ENCODE measurements around the gene FMNL2.

DNA sequence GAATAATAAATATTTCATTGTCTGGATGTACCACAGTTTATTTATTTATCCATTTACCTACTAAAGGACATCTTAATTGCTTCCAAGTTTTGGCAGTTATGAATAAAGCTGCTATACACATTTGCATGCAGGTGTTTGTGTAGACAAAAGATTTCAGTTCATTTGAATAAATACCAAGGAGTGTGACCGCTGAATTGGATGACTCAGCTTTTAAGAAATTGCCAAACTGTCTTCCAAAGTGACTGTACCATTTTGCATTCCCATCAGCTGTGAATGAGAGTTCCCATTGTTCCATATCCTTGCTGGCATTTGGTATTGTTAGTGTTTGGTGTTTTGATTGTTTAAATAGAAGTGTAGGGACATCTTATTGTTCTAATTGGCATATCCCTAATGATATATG lies 36.2 kb upstream of the FMNL2 start:
- TF ChIP-seq, protein P1, sequence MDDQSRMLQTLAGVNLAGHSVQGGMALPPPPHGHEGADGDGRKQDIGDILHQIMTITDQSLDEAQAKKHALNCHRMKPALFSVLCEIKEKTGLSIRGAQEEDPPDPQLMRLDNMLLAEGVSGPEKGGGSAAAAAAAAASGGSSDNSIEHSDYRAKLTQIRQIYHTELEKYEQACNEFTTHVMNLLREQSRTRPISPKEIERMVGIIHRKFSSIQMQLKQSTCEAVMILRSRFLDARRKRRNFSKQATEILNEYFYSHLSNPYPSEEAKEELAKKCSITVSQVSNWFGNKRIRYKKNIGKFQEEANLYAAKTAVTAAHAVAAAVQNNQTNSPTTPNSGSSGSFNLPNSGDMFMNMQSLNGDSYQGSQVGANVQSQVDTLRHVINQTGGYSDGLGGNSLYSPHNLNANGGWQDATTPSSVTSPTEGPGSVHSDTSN (CRISPR knock-in tag; IDR thresholded peaks at IDR 0.05), result no peak
- TF ChIP-seq, protein P2, sequence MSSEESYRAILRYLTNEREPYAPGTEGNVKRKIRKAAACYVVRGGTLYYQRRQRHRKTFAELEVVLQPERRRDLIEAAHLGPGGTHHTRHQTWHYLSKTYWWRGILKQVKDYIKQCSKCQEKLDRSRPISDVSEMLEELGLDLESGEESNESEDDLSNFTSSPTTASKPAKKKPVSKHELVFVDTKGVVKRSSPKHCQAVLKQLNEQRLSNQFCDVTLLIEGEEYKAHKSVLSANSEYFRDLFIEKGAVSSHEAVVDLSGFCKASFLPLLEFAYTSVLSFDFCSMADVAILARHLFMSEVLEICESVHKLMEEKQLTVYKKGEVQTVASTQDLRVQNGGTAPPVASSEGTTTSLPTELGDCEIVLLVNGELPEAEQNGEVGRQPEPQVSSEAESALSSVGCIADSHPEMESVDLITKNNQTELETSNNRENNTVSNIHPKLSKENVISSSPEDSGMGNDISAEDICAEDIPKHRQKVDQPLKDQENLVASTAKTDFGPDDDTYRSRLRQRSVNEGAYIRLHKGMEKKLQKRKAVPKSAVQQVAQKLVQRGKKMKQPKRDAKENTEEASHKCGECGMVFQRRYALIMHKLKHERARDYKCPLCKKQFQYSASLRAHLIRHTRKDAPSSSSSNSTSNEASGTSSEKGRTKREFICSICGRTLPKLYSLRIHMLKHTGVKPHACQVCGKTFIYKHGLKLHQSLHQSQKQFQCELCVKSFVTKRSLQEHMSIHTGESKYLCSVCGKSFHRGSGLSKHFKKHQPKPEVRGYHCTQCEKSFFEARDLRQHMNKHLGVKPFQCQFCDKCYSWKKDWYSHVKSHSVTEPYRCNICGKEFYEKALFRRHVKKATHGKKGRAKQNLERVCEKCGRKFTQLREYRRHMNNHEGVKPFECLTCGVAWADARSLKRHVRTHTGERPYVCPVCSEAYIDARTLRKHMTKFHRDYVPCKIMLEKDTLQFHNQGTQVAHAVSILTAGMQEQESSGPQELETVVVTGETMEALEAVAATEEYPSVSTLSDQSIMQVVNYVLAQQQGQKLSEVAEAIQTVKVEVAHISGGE (tag by site-specific recombination; conservative IDR thresholded peaks at IDR 0.05; ENCODE audit: low read depth), result no peak
- TF ChIP-seq ZNF184 (tag by site-specific recombination; IDR thresholded peaks at IDR 0.05) (no peak), CTCF (tag by site-specific recombination; IDR thresholded peaks at IDR 0.05) (no peak), TRIM28 (IDR thresholded peaks at IDR 0.05; ENCODE audit: borderline replicate concordance, low read length) (no peak), BCL11A (tag by site-specific recombination; IDR thresholded peaks at IDR 0.05; ENCODE audit: low read depth) (no peak), ZNF138 (tag by site-specific recombination; IDR thresholded peaks at IDR 0.05; ENCODE audit: borderline replicate concordance) (no peak), RBAK (tag by site-specific recombination; IDR thresholded peaks at IDR 0.05) (no peak), EGR2 (tag by site-specific recombination; IDR thresholded peaks at IDR 0.05; ENCODE audit: low read depth) (no peak), PRDM4 (tag by site-specific recombination; IDR thresholded peaks at IDR 0.05) (no peak), ZNF555 (tag by site-specific recombination; conservative IDR thresholded peaks at IDR 0.05) (no peak)
- TF ChIP-seq, protein P3, sequence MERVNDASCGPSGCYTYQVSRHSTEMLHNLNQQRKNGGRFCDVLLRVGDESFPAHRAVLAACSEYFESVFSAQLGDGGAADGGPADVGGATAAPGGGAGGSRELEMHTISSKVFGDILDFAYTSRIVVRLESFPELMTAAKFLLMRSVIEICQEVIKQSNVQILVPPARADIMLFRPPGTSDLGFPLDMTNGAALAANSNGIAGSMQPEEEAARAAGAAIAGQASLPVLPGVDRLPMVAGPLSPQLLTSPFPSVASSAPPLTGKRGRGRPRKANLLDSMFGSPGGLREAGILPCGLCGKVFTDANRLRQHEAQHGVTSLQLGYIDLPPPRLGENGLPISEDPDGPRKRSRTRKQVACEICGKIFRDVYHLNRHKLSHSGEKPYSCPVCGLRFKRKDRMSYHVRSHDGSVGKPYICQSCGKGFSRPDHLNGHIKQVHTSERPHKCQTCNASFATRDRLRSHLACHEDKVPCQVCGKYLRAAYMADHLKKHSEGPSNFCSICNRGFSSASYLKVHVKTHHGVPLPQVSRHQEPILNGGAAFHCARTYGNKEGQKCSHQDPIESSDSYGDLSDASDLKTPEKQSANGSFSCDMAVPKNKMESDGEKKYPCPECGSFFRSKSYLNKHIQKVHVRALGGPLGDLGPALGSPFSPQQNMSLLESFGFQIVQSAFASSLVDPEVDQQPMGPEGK (tag by site-specific recombination; IDR thresholded peaks at IDR 0.05), result no peak
- TF ChIP-seq, protein P4, sequence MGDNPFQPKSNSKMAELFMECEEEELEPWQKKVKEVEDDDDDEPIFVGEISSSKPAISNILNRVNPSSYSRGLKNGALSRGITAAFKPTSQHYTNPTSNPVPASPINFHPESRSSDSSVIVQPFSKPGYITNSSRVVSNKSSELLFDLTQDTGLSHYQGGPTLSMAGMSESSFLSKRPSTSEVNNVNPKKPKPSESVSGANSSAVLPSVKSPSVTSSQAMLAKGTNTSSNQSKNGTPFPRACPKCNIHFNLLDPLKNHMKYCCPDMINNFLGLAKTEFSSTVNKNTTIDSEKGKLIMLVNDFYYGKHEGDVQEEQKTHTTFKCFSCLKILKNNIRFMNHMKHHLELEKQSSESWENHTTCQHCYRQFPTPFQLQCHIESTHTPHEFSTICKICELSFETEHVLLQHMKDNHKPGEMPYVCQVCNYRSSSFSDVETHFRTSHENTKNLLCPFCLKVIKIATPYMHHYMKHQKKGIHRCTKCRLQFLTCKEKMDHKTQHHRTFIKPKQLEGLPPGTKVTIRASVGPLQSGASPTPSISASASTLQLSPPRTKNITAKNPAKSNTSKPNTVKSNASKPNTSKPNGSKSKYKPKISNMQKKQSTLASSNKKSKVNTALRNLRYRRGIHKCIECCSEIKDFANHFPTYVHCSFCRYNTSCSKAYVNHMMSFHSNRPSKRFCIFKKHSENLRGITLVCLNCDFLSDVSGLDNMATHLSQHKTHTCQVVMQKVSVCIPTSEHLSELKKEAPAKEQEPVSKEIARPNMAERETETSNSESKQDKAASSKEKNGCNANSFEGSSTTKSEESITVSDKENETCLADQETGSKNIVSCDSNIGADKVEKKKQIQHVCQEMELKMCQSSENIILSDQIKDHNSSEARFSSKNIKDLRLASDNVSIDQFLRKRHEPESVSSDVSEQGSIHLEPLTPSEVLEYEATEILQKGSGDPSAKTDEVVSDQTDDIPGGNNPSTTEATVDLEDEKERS (tag by site-specific recombination; IDR thresholded peaks at IDR 0.05), result no peak

Measured in HEK293 (cell line).